Peyer's patch (tissue), 4 donors: ENCODE measurements around the gene ELOVL6.

Experiments used
- CTCF ChIP-seq, 6 experiments: fragments of 450-650 bp in 4 of 6; fragments of 200-600 bp in 2 of 6; sonication (generic) in 1 of 6; IDR thresholded peaks; one replicate each; pipeline ENCODE4 v1.5.1; 2017 to 2019; ENCODE audit warnings: antibody characterized with exemption in 6 of 6, mild to moderate bottlenecking in 3 of 6, moderate library complexity in 1 of 6
- POLR2A ChIP-seq, 2 donors: fragments of 450-650 bp; IDR thresholded peaks; one replicate each; pipeline ENCODE4 v1.5.1; 2017; ENCODE audit warnings: antibody characterized with exemption in 2 of 2, mild to moderate bottlenecking in 2 of 2, moderate library complexity in 2 of 2

- TF ChIP-seq POLR2A (IDR thresholded peaks at IDR 0.05) = no peak
- TF ChIP-seq CTCF (IDR thresholded peaks at IDR 0.05) = no peak
Measured at GRCh38 chr4:110164251-110164650, 34.2 kb downstream of the ELOVL6 start.
